KMS-11 (cell line): Measurements from ENCODE around the gene TTC14.

Experiments
- H2AFZ ChIP-seq: fragments of 200-600 bp; sonication (generic); 2 replicates; pipeline ENCODE4 v1.6.1; 2016; ENCODE audit warnings: antibody characterized with exemption, mixed run types, low read depth
- H3K27ac ChIP-seq: fragments of 200-600 bp; sonication (generic); 2 replicates; pipeline ENCODE4 v1.6.1; 2016; ENCODE audit warnings: mild to moderate bottlenecking, mixed run types
- H3K27me3 ChIP-seq: fragments of 200-600 bp; sonication (generic); 2 replicates; pipeline ENCODE4 v1.6.1; 2017; ENCODE audit warnings: mild to moderate bottlenecking, low read depth, mixed run types, moderate library complexity; ENCODE audit not compliant: insufficient read depth
- H3K36me3 ChIP-seq: fragments of 200-600 bp; sonication (generic); 2 replicates; pipeline ENCODE4 v1.6.1; 2017; ENCODE audit warnings: mild to moderate bottlenecking, mixed run types; ENCODE audit not compliant: insufficient read depth
- H3K4me1 ChIP-seq: fragments of 200-600 bp; sonication (generic); 2 replicates; pipeline ENCODE4 v1.6.1; 2016; ENCODE audit warnings: mild to moderate bottlenecking, low read depth, mixed run types; ENCODE audit not compliant: poor library complexity, severe bottlenecking
- H3K4me2 ChIP-seq: fragments of 200-600 bp; sonication (generic); 2 replicates; pipeline ENCODE4 v1.7.0; 2016; ENCODE audit warnings: mild to moderate bottlenecking, mixed run types
- H3K4me3 ChIP-seq: fragments of 200-600 bp; sonication (generic); IDR thresholded peaks from 2 replicates; pipeline ENCODE4 v1.6.1; 2017; ENCODE audit warnings: low read depth, low read length, mixed read lengths; ENCODE audit not compliant: insufficient read depth
- H3K79me2 ChIP-seq: fragments of 200-600 bp; sonication (generic); 2 replicates; pipeline ENCODE4 v1.6.1; 2016; ENCODE audit warnings: low read depth, mixed run types; ENCODE audit not compliant: insufficient read depth
- H3K9ac ChIP-seq: fragments of 200-600 bp; sonication (generic); 2 replicates; pipeline ENCODE4 v1.6.1; 2016; ENCODE audit warnings: mild to moderate bottlenecking, mixed run types
- H4K20me1 ChIP-seq: fragments of 200-600 bp; sonication (generic); 2 replicates; pipeline ENCODE4 v1.6.1; 2016; ENCODE audit warnings: mild to moderate bottlenecking, mixed run types; ENCODE audit not compliant: insufficient read depth
- CTCF ChIP-seq: fragments of 200-600 bp; sonication (generic); conservative IDR thresholded peaks from 2 replicates; pipeline ENCODE4 v1.6.1; 2017; ENCODE audit warnings: low read depth, mild to moderate bottlenecking, antibody characterized with exemption, low read length, moderate library complexity, mixed read lengths

The TTC14 gene

GRCh38 chr3:180633722-180634121 lies 31.8 kb downstream of the TTC14 start:
- Histone ChIP-seq H2AFZ (no peak overlapping the region), H3K4me2 (no peak overlapping the region), H3K9ac (no peak overlapping the region), H3K27me3 (no peaks in the 10 kb centered on the region), H3K36me3 (no peaks in the 10 kb centered on the region), H4K20me1 (no peaks in the 10 kb centered on the region), H3K4me1 (no peaks in the 10 kb centered on the region), H3K79me2 (no peaks in the 10 kb centered on the region), H3K27ac (no peak overlapping the region), H3K4me3 (no peak overlapping the region)
- no peak for TF ChIP-seq CTCF

- Histone ChIP-seq H3K4me2 (no peak overlapping the region), H3K79me2 (no peaks in the 10 kb centered on the region), H3K36me3 (no peaks in the 10 kb centered on the region), H3K27ac (no peak overlapping the region), H3K9ac (no peak overlapping the region), H4K20me1 (no peaks in the 10 kb centered on the region), H3K4me1 (no peaks in the 10 kb centered on the region), H2AFZ (no peak overlapping the region), H3K27me3 (no peaks in the 10 kb centered on the region), H3K4me3 (no peak overlapping the region)
- no peak for TF ChIP-seq CTCF
Measured at GRCh38 chr3:180640987-180641386, 39.0 kb downstream of the TTC14 start.

GRCh38 chr3:180646187-180646790 lies 44.3 kb downstream of the TTC14 start:
- Histone ChIP-seq H3K9ac (no peak overlapping the region), H3K27ac (no peak overlapping the region)
- TF ChIP-seq CTCF: peak; percentile 52

GRCh38 chr3:180656406-180656805 lies 54.4 kb downstream of the TTC14 start:
- Histone ChIP-seq H3K4me2 (no peak overlapping the region), H4K20me1 (no peaks in the 10 kb centered on the region), H3K27me3 (no peaks in the 10 kb centered on the region), H3K4me1 (no peaks in the 10 kb centered on the region), H2AFZ (no peak overlapping the region), H3K4me3 (no peak overlapping the region), H3K79me2 (no peaks in the 10 kb centered on the region), H3K27ac (no peak overlapping the region), H3K36me3 (no peaks in the 10 kb centered on the region), H3K9ac (no peak overlapping the region)
- no peak for TF ChIP-seq CTCF

More at GRCh38 chr3:180646187-180646790, 44.3 kb downstream of the TTC14 start:
- Histone ChIP-seq H3K27me3 (no peaks in the 10 kb centered on the region), H3K36me3 (no peaks in the 10 kb centered on the region), H3K4me2 (no peak overlapping the region), H4K20me1 (no peaks in the 10 kb centered on the region), H2AFZ (no peak overlapping the region), H3K4me1 (no peaks in the 10 kb centered on the region), H3K79me2 (no peaks in the 10 kb centered on the region), H3K4me3 (no peak overlapping the region)
